Tongue (tissue), 2 donors: Measurements from ENCODE around the gene SLC5A10. TPM values are rescaled to one million over a fixed set of nuclear protein-coding genes. Genes with fewer than 3 reads are reported as not detected.

Source experiments
- DNase-seq: peaks from one replicate; pipeline ENCODE4 v3.0.0-alpha.2; 2015
- total RNA-seq: library from RNA; depleted of rRNA; stranded (reverse); fragments of >200 nt; gene quantifications from one replicate; pipeline ENCODE4 v1.2.3, GENCODE V29; 2014

SLC5A10 gene
- total RNA-seq, 1 donor from 2014 or later = not detected

- DNase-seq = no peak
These were observed 13.7 kb downstream of the SLC5A10 start for GRCh38 chr17:18965530-18966236.

GRCh38 chr17:18966831-18967624 is 15.1 kb downstream of the SLC5A10 start:
- DNase-seq = peak; percentile 73

GRCh38 chr17:18967916-18968315 is 16.0 kb downstream of the SLC5A10 start:
- DNase-seq = no peak

GRCh38 chr17:18968345-18968744 is 16.4 kb downstream of the SLC5A10 start:
- no peak for DNase-seq

GRCh38 chr17:18968945-18969887 is 17.3 kb downstream of the SLC5A10 start:
- DNase-seq = no peak

- no peak for DNase-seq
These were observed 18.9 kb downstream of the SLC5A10 start for GRCh38 chr17:18970582-18971480.

GRCh38 chr17:18971801-18972200 is 19.8 kb downstream of the SLC5A10 start:
- no peak for DNase-seq

GRCh38 chr17:18974407-18975149 is 22.6 kb downstream of the SLC5A10 start:
- DNase-seq = no peak

GRCh38 chr17:18975597-18975996 is 23.6 kb downstream of the SLC5A10 start:
- DNase-seq = no peak

GRCh38 chr17:18976201-18976600 is 24.2 kb downstream of the SLC5A10 start:
- DNase-seq = no peak

- DNase-seq = no peak
These were observed 25.1 kb downstream of the SLC5A10 start for GRCh38 chr17:18977021-18977420.

GRCh38 chr17:18977646-18978045 is 25.7 kb downstream of the SLC5A10 start:
- no peak for DNase-seq

- DNase-seq = no peak
These were observed 26.1 kb downstream of the SLC5A10 start for GRCh38 chr17:18978050-18978449.

- DNase-seq = no peak
These were observed 26.7 kb downstream of the SLC5A10 start for GRCh38 chr17:18978655-18979054.

- DNase-seq = no peak
These were observed 28.8 kb downstream of the SLC5A10 start for GRCh38 chr17:18980682-18981334.

GRCh38 chr17:18981335-18981641 is 29.3 kb downstream of the SLC5A10 start:
- DNase-seq = no peak

GRCh38 chr17:18981642-18982424 is 29.9 kb downstream of the SLC5A10 start:
- no peak for DNase-seq

GRCh38 chr17:18984273-18985114 is 32.5 kb downstream of the SLC5A10 start:
- DNase-seq = no peak

- DNase-seq = no peak
These were observed 33.5 kb downstream of the SLC5A10 start for GRCh38 chr17:18985475-18985874.
